ENCODE results near the gene ATP6V1D.
A peak's percentile ranks its signal among the peaks of the same experiment; 100 is the strongest.
"Not testable (repeated sequence)": the region's sequence is repeated elsewhere in the genome, so short reads cannot be mapped to it uniquely, and the experiment has no call there.

The ATP6V1D gene

GRCh38 chr14:67359775-67360469 is at the start of gene ATP6V1D, which contains the start of gene EIF2S1:
TSS of gene ATP6V1D (minus strand) at chr14:67359804. CDS start at chr14:67359698, 106 bp downstream.
TSS of gene EIF2S1 (plus strand) at chr14:67360328. CDS start at chr14:67364768, 4,440 bp downstream.
- no peaks in the 10 kb centered on the region for H3K27me3 ChIP-seq (replicated peaks)
- H3K4me3 ChIP-seq (ENCODE audit: low read depth, low read length), result peak within 1 kb of the TSS; percentile 93
- peak; percentile 96 for TF ChIP-seq CTCF (IDR thresholded peaks at IDR 0.05; ENCODE audit: low read depth, low read length, missing control alignments)

GRCh38 chr14:67408122-67408801 is 48.7 kb upstream of the ATP6V1D start:
- DNase-seq; H3K27me3 ChIP-seq (replicated peaks); in situ Hi-C loops (cut with HindIII; ENCODE audit: low pct_ligation_motif_present, low sequenced_read_pairs): not testable (repeated sequence)

More at GRCh38 chr14:67359775-67360469, at the start of gene ATP6V1D, which contains the start of gene EIF2S1:
- DNase-seq, result peak; percentile 99
- in situ Hi-C loops (cut with HindIII; ENCODE audit: low pct_ligation_motif_present, low sequenced_read_pairs), result no loop called here
- peaks cover 2% of the 10 kb centered on the region for H3K36me3 ChIP-seq (replicated peaks)
- H3K27ac ChIP-seq, result peak within 1 kb of the TSS; percentile 98

GRCh38 chr14:67405771-67406170 is 46.2 kb upstream of the ATP6V1D start:
- H3K36me3 ChIP-seq (replicated peaks), result no peaks in the 10 kb centered on the region
- no peak for DNase-seq
- no peaks in the 10 kb centered on the region for H3K27me3 ChIP-seq (replicated peaks)
- no peak overlapping the region for H3K27ac ChIP-seq
- H3K4me3 ChIP-seq (ENCODE audit: low read depth, low read length), result no peak overlapping the region
- in situ Hi-C loops (cut with HindIII; ENCODE audit: low pct_ligation_motif_present, low sequenced_read_pairs), result no loop called here
- TF ChIP-seq CTCF (IDR thresholded peaks at IDR 0.05; ENCODE audit: low read depth, low read length, missing control alignments), result no peak

More at GRCh38 chr14:67408122-67408801, 48.7 kb upstream of the ATP6V1D start:
- not testable (repeated sequence) for H3K36me3 ChIP-seq (replicated peaks); H3K27ac ChIP-seq; H3K4me3 ChIP-seq (ENCODE audit: low read depth, low read length)

- H3K36me3 ChIP-seq (replicated peaks), result no peaks in the 10 kb centered on the region
- in situ Hi-C loops (cut with HindIII; ENCODE audit: low pct_ligation_motif_present, low sequenced_read_pairs), result no loop called here
- H3K27me3 ChIP-seq (replicated peaks), result no peaks in the 10 kb centered on the region
- DNase-seq, result no peak
- no peak overlapping the region for H3K4me3 ChIP-seq (ENCODE audit: low read depth, low read length)
- H3K27ac ChIP-seq, result no peak overlapping the region
- no peak for TF ChIP-seq CTCF (IDR thresholded peaks at IDR 0.05; ENCODE audit: low read depth, low read length, missing control alignments)
Measured at GRCh38 chr14:67400434-67400833, 40.8 kb upstream of the ATP6V1D start.

GRCh38 chr14:67397536-67397935 is 37.9 kb upstream of the ATP6V1D start:
- no peaks in the 10 kb centered on the region for H3K27me3 ChIP-seq (replicated peaks)
- H3K4me3 ChIP-seq (ENCODE audit: low read depth, low read length), result no peak overlapping the region
- H3K36me3 ChIP-seq (replicated peaks), result no peaks in the 10 kb centered on the region
- no peak overlapping the region for H3K27ac ChIP-seq
- no peak for TF ChIP-seq CTCF (IDR thresholded peaks at IDR 0.05; ENCODE audit: low read depth, low read length, missing control alignments)
- DNase-seq, result no peak
- in situ Hi-C loops (cut with HindIII; ENCODE audit: low pct_ligation_motif_present, low sequenced_read_pairs), result no loop called here

- no peak for DNase-seq
- no peaks in the 10 kb centered on the region for H3K36me3 ChIP-seq (replicated peaks)
- H3K4me3 ChIP-seq (ENCODE audit: low read depth, low read length), result no peak overlapping the region
- H3K27me3 ChIP-seq (replicated peaks), result no peaks in the 10 kb centered on the region
- in situ Hi-C loops (cut with HindIII; ENCODE audit: low pct_ligation_motif_present, low sequenced_read_pairs), result no loop called here
- no peak overlapping the region for H3K27ac ChIP-seq
- no peak for TF ChIP-seq CTCF (IDR thresholded peaks at IDR 0.05; ENCODE audit: low read depth, low read length, missing control alignments)
Measured at GRCh38 chr14:67396381-67396970, 36.9 kb upstream of the ATP6V1D start.

Measured in brain microvascular endothelial cell (primary cell).